HG03060 (cell line): ENCODE results near the gene MCM9.
A peak's percentile ranks its signal among the peaks of the same experiment; 100 is the strongest.
"Not testable (repeated sequence)": the region's sequence is repeated elsewhere in the genome, so short reads cannot be mapped to it uniquely, and the experiment has no call there.

Experiments
- ATAC-seq: cut with Tn5 transposase; IDR thresholded peaks from one replicate; pipeline ENCODE4 v1.9.1; 2021; ENCODE audit warnings: low read depth, moderate number of reproducible peaks; ENCODE audit not compliant: unreplicated experiment

Gene MCM9

GRCh38 chr6:118808793-118809638, 125.9 kb downstream of the MCM9 start:
- no peak for ATAC-seq

- ATAC-seq: no peak
Measured at GRCh38 chr6:118804091-118804490, 130.9 kb downstream of the MCM9 start.

GRCh38 chr6:118801257-118801656, 133.7 kb downstream of the MCM9 start:
- ATAC-seq: no peak

- no peak for ATAC-seq
Measured at GRCh38 chr6:118800394-118801071, 134.4 kb downstream of the MCM9 start.

- ATAC-seq: no peak
Measured at GRCh38 chr6:118799826-118800225, 135.1 kb downstream of the MCM9 start.

- not testable (repeated sequence) for ATAC-seq
Measured at GRCh38 chr6:118796548-118796947, 138.4 kb downstream of the MCM9 start.

GRCh38 chr6:118791499-118791898, 143.5 kb downstream of the MCM9 start:
- ATAC-seq: no peak

- no peak for ATAC-seq
Measured at GRCh38 chr6:118789954-118790353, 145.0 kb downstream of the MCM9 start.

- ATAC-seq: no peak
Measured at GRCh38 chr6:118789419-118789818, 145.5 kb downstream of the MCM9 start.

GRCh38 chr6:118788702-118789101, 146.3 kb downstream of the MCM9 start:
- ATAC-seq: no peak

- ATAC-seq: no peak
Measured at GRCh38 chr6:118787724-118788423, 147.1 kb downstream of the MCM9 start.

GRCh38 chr6:118786596-118787453, 148.1 kb downstream of the MCM9 start:
- no peak for ATAC-seq

- ATAC-seq: no peak
Measured at GRCh38 chr6:118785601-118786000, 149.4 kb downstream of the MCM9 start.

GRCh38 chr6:118784641-118785164, 150.3 kb downstream of the MCM9 start:
- no peak for ATAC-seq

- no peak for ATAC-seq
Measured at GRCh38 chr6:118783931-118784550, 150.9 kb downstream of the MCM9 start.

- ATAC-seq: no peak
Measured at GRCh38 chr6:118782651-118783050, 152.3 kb downstream of the MCM9 start.

- ATAC-seq: no peak
Measured at GRCh38 chr6:118781897-118782296, 153.1 kb downstream of the MCM9 start.

- ATAC-seq: no peak
Measured at GRCh38 chr6:118780668-118781067, 154.3 kb downstream of the MCM9 start.

GRCh38 chr6:118776607-118777549, 158.1 kb downstream of the MCM9 start:
- ATAC-seq: peak; percentile 79
